Peyer's patch (tissue), 4 donors: ENCODE data around the gene CARM1.

Experiments
- POLR2A ChIP-seq, 2 donors: fragments of 450-650 bp; IDR thresholded peaks; one replicate each; pipeline ENCODE4 v1.5.1; 2017; ENCODE audit warnings: antibody characterized with exemption in 2 of 2, mild to moderate bottlenecking in 2 of 2, moderate library complexity in 2 of 2
- TF ChIP-seq, protein P1 (sequence below), 6 experiments: fragments of 450-650 bp in 4 of 6; fragments of 200-600 bp in 2 of 6; sonication (generic) in 1 of 6; IDR thresholded peaks; one replicate each; pipeline ENCODE4 v1.5.1; 2017 to 2019; ENCODE audit warnings: antibody characterized with exemption in 6 of 6, mild to moderate bottlenecking in 3 of 6, moderate library complexity in 1 of 6

DNA sequence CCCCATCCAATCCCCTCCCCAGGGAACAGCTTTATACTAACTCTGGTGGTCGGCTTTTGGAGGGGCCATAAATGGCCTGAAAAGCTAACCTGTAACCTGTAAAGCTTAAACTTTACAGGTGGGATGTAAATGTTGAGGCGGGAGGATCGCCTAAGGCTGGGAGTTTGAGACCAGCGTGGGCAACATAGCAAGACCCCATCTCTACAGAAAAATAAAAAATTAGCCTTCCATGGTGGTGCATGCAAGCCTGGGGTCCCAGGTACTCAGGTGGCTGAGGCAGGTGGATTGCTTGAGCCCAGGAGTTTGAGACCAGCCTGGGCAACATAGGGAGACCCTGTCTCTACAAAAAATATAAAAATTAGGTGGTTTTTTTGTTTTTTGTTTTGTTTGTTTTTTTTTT, 18.5 kb downstream of the CARM1 start:
- TF ChIP-seq, protein P1, sequence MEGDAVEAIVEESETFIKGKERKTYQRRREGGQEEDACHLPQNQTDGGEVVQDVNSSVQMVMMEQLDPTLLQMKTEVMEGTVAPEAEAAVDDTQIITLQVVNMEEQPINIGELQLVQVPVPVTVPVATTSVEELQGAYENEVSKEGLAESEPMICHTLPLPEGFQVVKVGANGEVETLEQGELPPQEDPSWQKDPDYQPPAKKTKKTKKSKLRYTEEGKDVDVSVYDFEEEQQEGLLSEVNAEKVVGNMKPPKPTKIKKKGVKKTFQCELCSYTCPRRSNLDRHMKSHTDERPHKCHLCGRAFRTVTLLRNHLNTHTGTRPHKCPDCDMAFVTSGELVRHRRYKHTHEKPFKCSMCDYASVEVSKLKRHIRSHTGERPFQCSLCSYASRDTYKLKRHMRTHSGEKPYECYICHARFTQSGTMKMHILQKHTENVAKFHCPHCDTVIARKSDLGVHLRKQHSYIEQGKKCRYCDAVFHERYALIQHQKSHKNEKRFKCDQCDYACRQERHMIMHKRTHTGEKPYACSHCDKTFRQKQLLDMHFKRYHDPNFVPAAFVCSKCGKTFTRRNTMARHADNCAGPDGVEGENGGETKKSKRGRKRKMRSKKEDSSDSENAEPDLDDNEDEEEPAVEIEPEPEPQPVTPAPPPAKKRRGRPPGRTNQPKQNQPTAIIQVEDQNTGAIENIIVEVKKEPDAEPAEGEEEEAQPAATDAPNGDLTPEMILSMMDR (IDR thresholded peaks at IDR 0.05) = no peak
- TF ChIP-seq POLR2A (IDR thresholded peaks at IDR 0.05) = no peak
